ENCODE data around the gene PIK3R2. TPM values are rescaled to one million over a fixed set of nuclear protein-coding genes. Genes with fewer than 3 reads are reported as not detected.

Gene PIK3R2
- total and polyA plus RNA-seq, 2 of the 4 experiments (the other 2 are of a cell fraction), result 12.2 to 25.1 TPM

GRCh38 chr19:18149596-18149975 is 3.4 kb upstream of the PIK3R2 start:
- no peak overlapping the region for H3K4ac ChIP-seq (ENCODE audit: low read depth, low read length)
- no TSS peak for BruUV-seq (replicated peaks)
- H3K4me2 ChIP-seq (ENCODE audit: low read depth, low read length), result no peak overlapping the region
- H3K79me1 ChIP-seq (ENCODE audit: low read depth in 1 of 2, low read length in 2 of 2), result peaks cover 10 to 18% of the 10 kb centered on the region in 2 experiments; a peak in 3 of 4 replicates
- H2BK5ac ChIP-seq (ENCODE audit: low read depth, low read length, poor library complexity, severe bottlenecking), result no peak overlapping the region
- H2AFZ ChIP-seq (replicated peaks; ENCODE audit: low read length, poor library complexity), result no peak overlapping the region
- H3K56ac ChIP-seq (ENCODE audit: extremely low read depth, insufficient read depth, low read length), result no peak overlapping the region
- no peak for DNase-seq
- no peak overlapping the region for H3K27ac ChIP-seq (ENCODE audit: insufficient read depth, low read length)
- H3K4me1 ChIP-seq (ENCODE audit: control insufficient read depth, insufficient read depth, low read length), result peaks cover 10% of the 10 kb centered on the region
- H2BK120ac ChIP-seq (ENCODE audit: low read depth, low read length), result no peak overlapping the region
- ChIA-PET CTCF (no interaction called here), POLR2A (ENCODE audit: unreplicated experiment) (no interaction called here)
- no peak overlapping the region for H3K18ac ChIP-seq (ENCODE audit: low read depth, low read length)
- H3K23ac ChIP-seq (ENCODE audit: low read depth, low read length), result no peak overlapping the region
- H4K91ac ChIP-seq (ENCODE audit: insufficient read depth, low read depth, low read length), result no peak overlapping the region
- no peaks in the 10 kb centered on the region for H3K27me3 ChIP-seq (ENCODE audit: control insufficient read depth, insufficient read depth, low read length)
- no peaks in the 10 kb centered on the region for H3K9me3 ChIP-seq (ENCODE audit: control insufficient read depth, insufficient read depth, low read length)
- no peak overlapping the region for H3K14ac ChIP-seq (replicated peaks; ENCODE audit: low read depth, low read length)
- H3K9me1 ChIP-seq (ENCODE audit: insufficient read depth, low read length), result peaks cover 9% of the 10 kb centered on the region
- H3K36me3 ChIP-seq (ENCODE audit: control insufficient read depth, insufficient read depth, low read length), result peaks cover 24% of the 10 kb centered on the region
- TF ChIP-seq ELK1 (IDR thresholded peaks at IDR 0.05; ENCODE audit: borderline replicate concordance, low read depth, low read length) (no peak), MXI1 (IDR thresholded peaks at IDR 0.05; ENCODE audit: borderline replicate concordance, low read depth, low read length) (no peak), RFX5 (IDR thresholded peaks at IDR 0.05; ENCODE audit: low read depth, low read length) (no peak), MAFK (IDR thresholded peaks at IDR 0.05; ENCODE audit: low read depth, low read length) (no peak), CTCF (conservative IDR thresholded peaks at IDR 0.05; ENCODE audit: low read depth, low read length) (no peak), BHLHE40 (IDR thresholded peaks at IDR 0.05; ENCODE audit: low read depth, low read length) (no peak), FOS (IDR thresholded peaks at IDR 0.05; ENCODE audit: low read depth, low read length) (no peak), POLR2A (IDR thresholded peaks at IDR 0.05; ENCODE audit: low read depth, low read length) (no peak), USF2 (IDR thresholded peaks at IDR 0.05; ENCODE audit: low read depth, low read length) (no peak), NFE2L2 (IDR thresholded peaks at IDR 0.05; ENCODE audit: low read depth, low read length) (no peak), SMC3 (IDR thresholded peaks at IDR 0.05; ENCODE audit: low read depth, low read length) (no peak), MAZ (IDR thresholded peaks at IDR 0.05; ENCODE audit: borderline replicate concordance, low read depth, low read length) (no peak), RAD21 (IDR thresholded peaks at IDR 0.05; ENCODE audit: low read length) (no peak), CEBPB (IDR thresholded peaks at IDR 0.05; ENCODE audit: low read depth, low read length) (no peak), RCOR1 (IDR thresholded peaks at IDR 0.05; ENCODE audit: insufficient replicate concordance, low read length) (no peak), CHD1 (IDR thresholded peaks at IDR 0.05; ENCODE audit: low read depth, low read length) (no peak)
- in situ Hi-C loops (cut with MboI; ENCODE audit: low sequenced_read_pairs), result no loop called here
- dilution Hi-C loops (cut with HindIII; ENCODE audit: low sequenced_read_pairs, unreplicated experiment), result no loop called here
- H2BK20ac ChIP-seq (ENCODE audit: low read depth, low read length), result no peak overlapping the region
- no peak for ATAC-seq (ENCODE audit: low read depth)
- no peak overlapping the region for H4K5ac ChIP-seq (ENCODE audit: low read depth, low read length)
- H2AK5ac ChIP-seq (ENCODE audit: low read depth, low read length), result no peak overlapping the region
- H2BK15ac ChIP-seq (ENCODE audit: low read depth, low read length), result no peak overlapping the region
- no peak overlapping the region for H4K8ac ChIP-seq (ENCODE audit: low read depth in 2 of 2, low read length in 2 of 2)
- intact Hi-C loops (cut with micrococcal nuclease), result no loop called here
- no peak overlapping the region for H3K4me3 ChIP-seq (ENCODE audit: insufficient read depth, low read depth, low read length)
- no peak overlapping the region for H3K9ac ChIP-seq (ENCODE audit: low read depth, low read length)
- no peak overlapping the region for H2AK9ac ChIP-seq (replicated peaks; ENCODE audit: low read depth, low read length, poor library complexity)
- WGBS, 2 experiments (ENCODE audit: extremely low coverage in 2 of 2, insufficient read length in 1 of 2), result 100% methylated on average over 6 of the region's 16 CpGs; no CpG with 5 or more reads in 1 of the 2 experiments
- peaks cover 14% of the 10 kb centered on the region for H4K20me1 ChIP-seq (ENCODE audit: insufficient read depth, low read length)
